H9 (cell line): ENCODE measurements around the gene SEC11A. TPM values are rescaled to one million over a fixed set of nuclear protein-coding genes. Genes with fewer than 3 reads are reported as not detected.

ENCODE experiments used
- DNase-seq: peaks from one replicate; pipeline ENCODE4 v3.0.0-alpha.2; 2017
- H2AFZ ChIP-seq: one replicate; pipeline ENCODE4 v1.6.1; 2013; ENCODE audit warnings: mild to moderate bottlenecking, low read length, control low read depth, moderate library complexity
- H2AK5ac ChIP-seq: 2 replicates; pipeline ENCODE4 v1.6.1; 2013; ENCODE audit warnings: low read length, control low read depth, mixed read lengths; ENCODE audit not compliant: insufficient read length
- H2BK120ac ChIP-seq: one replicate; pipeline ENCODE4 v1.6.1; 2013; ENCODE audit warnings: low read depth, mild to moderate bottlenecking, low read length, control low read depth, inconsistent platforms; ENCODE audit not compliant: poor library complexity, severe bottlenecking
- H2BK12ac ChIP-seq: 2 replicates; pipeline ENCODE4 v1.6.1; 2013; ENCODE audit warnings: low read length, control low read depth, mixed read lengths, low read depth; ENCODE audit not compliant: insufficient read length
- H2BK15ac ChIP-seq: 2 replicates; pipeline ENCODE4 v1.6.1; 2013; ENCODE audit warnings: low read depth, low read length, control low read depth
- H2BK20ac ChIP-seq: one replicate; pipeline ENCODE4 v1.6.1; 2013; ENCODE audit warnings: low read depth, mild to moderate bottlenecking, low read length, control low read depth, inconsistent platforms; ENCODE audit not compliant: poor library complexity, severe bottlenecking
- H2BK5ac ChIP-seq: 2 replicates; pipeline ENCODE4 v1.6.1; 2013; ENCODE audit warnings: low read length, control low read depth, mixed read lengths; ENCODE audit not compliant: insufficient read length
- H3K14ac ChIP-seq: 2 replicates; pipeline ENCODE4 v1.6.1; 2013; ENCODE audit warnings: low read length, control low read depth; ENCODE audit not compliant: insufficient read depth
- H3K18ac ChIP-seq: 2 replicates; pipeline ENCODE4 v1.6.1; 2013; ENCODE audit warnings: low read depth, mild to moderate bottlenecking, mixed read lengths, low read length, control low read depth; ENCODE audit not compliant: insufficient read length
- H3K23ac ChIP-seq: 2 replicates; pipeline ENCODE4 v1.6.1; 2013; ENCODE audit warnings: low read length, control low read depth, mixed read lengths, low read depth; ENCODE audit not compliant: insufficient read length
- H3K23me2 ChIP-seq: 2 replicates; pipeline ENCODE4 v1.6.1; 2013; ENCODE audit warnings: low read depth, mild to moderate bottlenecking, mixed read lengths, low read length, control low read depth; ENCODE audit not compliant: insufficient read length, poor library complexity, severe bottlenecking
- H3K27ac ChIP-seq: 2 replicates; pipeline ENCODE4 v1.5.1; 2013; ENCODE audit warnings: low read length, control low read depth, mixed read lengths, low read depth; ENCODE audit not compliant: insufficient read length
- H3K27me3 ChIP-seq: 2 replicates; pipeline ENCODE4 v1.6.1; 2013; ENCODE audit warnings: low read length, control low read depth, inconsistent platforms; ENCODE audit not compliant: insufficient read depth
- H3K4ac ChIP-seq: 2 replicates; pipeline ENCODE4 v1.6.1; 2013; ENCODE audit warnings: low read depth, mild to moderate bottlenecking, control low read depth, inconsistent platforms, low read length, moderate library complexity
- H3K4me1 ChIP-seq: 2 replicates; pipeline ENCODE4 v1.6.1; 2013; ENCODE audit warnings: low read length, control low read depth, inconsistent platforms; ENCODE audit not compliant: insufficient read depth
- H3K4me2 ChIP-seq: 2 replicates; pipeline ENCODE4 v1.6.1; 2013; ENCODE audit warnings: low read length, control low read depth, mixed read lengths; ENCODE audit not compliant: insufficient read length, insufficient read depth
- H3K56ac ChIP-seq: 2 replicates; pipeline ENCODE4 v1.6.1; 2013; ENCODE audit warnings: low read depth, mild to moderate bottlenecking, mixed read lengths, low read length, control low read depth; ENCODE audit not compliant: insufficient read length
- H3K79me1 ChIP-seq: 2 replicates; pipeline ENCODE4 v1.6.1; 2013; ENCODE audit warnings: low read depth, mild to moderate bottlenecking, moderate library complexity, low read length, control low read depth, inconsistent platforms; ENCODE audit not compliant: insufficient read depth, poor library complexity, severe bottlenecking
- H3K79me2 ChIP-seq: 2 replicates; pipeline ENCODE4 v1.6.1; 2013; ENCODE audit warnings: low read length, control low read depth, inconsistent platforms; ENCODE audit not compliant: insufficient read depth
- H3K9ac ChIP-seq: 2 replicates; pipeline ENCODE4 v1.6.1; 2013; ENCODE audit warnings: low read length, control low read depth, mixed read lengths; ENCODE audit not compliant: insufficient read length; ENCODE audit errors: extremely low read depth
- H3K9me3 ChIP-seq: one replicate; pipeline ENCODE4 v1.6.1; 2013; ENCODE audit warnings: low read depth, low read length, inconsistent platforms; ENCODE audit not compliant: control insufficient read depth
- H3T11ph ChIP-seq: one replicate; pipeline ENCODE4 v1.6.1; 2013; ENCODE audit warnings: mild to moderate bottlenecking, low read length, control low read depth, inconsistent platforms
- H4K20me1 ChIP-seq: one replicate; pipeline ENCODE4 v1.6.1; 2013; ENCODE audit not compliant: control insufficient read depth, insufficient read length, insufficient read depth
- H4K5ac ChIP-seq: 2 replicates; pipeline ENCODE4 v1.6.1; 2013; ENCODE audit warnings: low read depth, mild to moderate bottlenecking, mixed read lengths, low read length, control low read depth; ENCODE audit not compliant: insufficient read length
- H4K8ac ChIP-seq: replicated peaks from 2 replicates; pipeline ENCODE4 v1.6.1; 2013; ENCODE audit warnings: low read length, control low read depth, mixed read lengths, low read depth; ENCODE audit not compliant: insufficient read length
- H4K91ac ChIP-seq: 2 replicates; pipeline ENCODE4 v1.6.1; 2013; ENCODE audit warnings: low read depth, mild to moderate bottlenecking, moderate library complexity, mixed read lengths, low read length, control low read depth; ENCODE audit not compliant: insufficient read length
- H3K27ac Mint-ChIP-seq, 3 experiments: 2 replicates in 2 of 3; 3 replicates in 1 of 3; pipeline ENCODE4 v1.8.0; 2020 to 2021; ENCODE audit warnings: mixed read lengths in 3 of 3, mild to moderate bottlenecking in 1 of 3, moderate library complexity in 1 of 3
- H3K27me3 Mint-ChIP-seq: 2 replicates; pipeline ENCODE4 v1.8.0; 2021; ENCODE audit warnings: low read depth, mild to moderate bottlenecking, moderate library complexity, mixed read lengths
- H3K36me3 Mint-ChIP-seq, 3 experiments: 2 replicates in 2 of 3; 3 replicates in 1 of 3; pipeline ENCODE4 v1.8.0; 2020 to 2021; ENCODE audit warnings: low read depth in 3 of 3, mixed read lengths in 3 of 3; ENCODE audit not compliant: insufficient read depth in 1 of 3
- H3K4me1 Mint-ChIP-seq, 2 experiments: 2 replicates each; pipeline ENCODE4 v1.8.0; 2020; ENCODE audit warnings: mixed read lengths in 2 of 2
- H3K4me3 Mint-ChIP-seq, 2 experiments: 2 replicates in 1 of 2; 3 replicates in 1 of 2; pipeline ENCODE4 v1.8.0; 2020 to 2021; ENCODE audit warnings: mild to moderate bottlenecking in 2 of 2, mixed read lengths in 2 of 2, moderate library complexity in 1 of 2
- H3K9me3 Mint-ChIP-seq, 2 experiments: 2 replicates in 1 of 2; 3 replicates in 1 of 2; pipeline ENCODE4 v1.8.0; 2020; ENCODE audit warnings: mild to moderate bottlenecking in 2 of 2, mixed read lengths in 2 of 2, moderate library complexity in 1 of 2
- WGBS: extraction: QIAGEN DNeasy Blood & Tissue Kit; methylation state at CpG from one replicate; pipeline ENCODE4 v1.1.7; 2013; ENCODE audit warnings: missing lambda C conversion rate, low lambda C conversion rate, mixed read lengths; ENCODE audit not compliant: insufficient read length; ENCODE audit errors: extremely low coverage; 5-methylcytosine and 5-hydroxymethylcytosine counted together
- total RNA-seq: library from RNA; stranded (reverse); gene quantifications from 2 replicates; pipeline ENCODE4 v1.2.1, GENCODE V29; 2021
- TF ChIP-seq, protein P1 (sequence below): fragments of 200-600 bp; sonication (generic); conservative IDR thresholded peaks from 3 replicates; pipeline ENCODE4 v1.8.0; 2021; ENCODE audit warnings: antibody characterized with exemption, mild to moderate bottlenecking

The SEC11A gene
- total RNA-seq, 1 experiment from 2014 or later: 250 TPM

GRCh38 chr15:84653910-84654688, 61.8 kb downstream of the SEC11A start, which contains the start of gene WDR73:
Gene WDR73 (minus strand): TSS chr15:84654283. CDS start chr15:84654274, 9 bp downstream.
- Histone ChIP-seq H4K5ac (no peak within 1 kb of the TSS), H2BK12ac (no peak within 1 kb of the TSS), H2BK120ac (no peak within 1 kb of the TSS), H2AFZ (peak within 1 kb of the TSS; percentile 76), H3K4ac (no peak within 1 kb of the TSS), H3T11ph (no peak within 1 kb of the TSS), H3K23ac (no peak within 1 kb of the TSS), H4K8ac (no peak within 1 kb of the TSS), H2AK5ac (no peak within 1 kb of the TSS), H4K91ac (no peak within 1 kb of the TSS), H3K56ac (no peak within 1 kb of the TSS), H2BK5ac (no peak within 1 kb of the TSS), H3K23me2 (peaks cover 12% of the 10 kb centered on the region), H2BK15ac (no peak within 1 kb of the TSS), H3K4me1 (no peaks in the 10 kb centered on the region), H3K79me2 (no peaks in the 10 kb centered on the region), H3K18ac (peak within 1 kb of the TSS; percentile 75), H3K9ac (peak within 1 kb of the TSS; percentile 88), H3K9me3 (no peaks in the 10 kb centered on the region), H3K79me1 (no peaks in the 10 kb centered on the region), H3K27ac (no peak within 1 kb of the TSS), H4K20me1 (no peaks in the 10 kb centered on the region), H3K27me3 (no peaks in the 10 kb centered on the region; the same call in 1 of the 2 replicates), H3K4me2 (peak within 1 kb of the TSS; percentile 91), H3K14ac (0 out of 2 replicates have a peak within 1 kb of the TSS, but pooled peaks have one; percentile 5), H2BK20ac (no peak within 1 kb of the TSS)
- Mint-ChIP-seq H3K4me1 (peaks cover 17 to 20% of the 10 kb centered on the region in 2 experiments), H3K36me3 (peaks cover 10 to 30% (median 20%) of the 10 kb centered on the region in 3 experiments), H3K27ac (peak within 1 kb of the TSS; percentile 88 to 98 (median 98)), H3K4me3 (peak within 1 kb of the TSS; percentile 95 to 98), H3K27me3 (peaks cover 27% of the 10 kb centered on the region), H3K9me3 (no peaks in the 10 kb centered on the region; a peak in 1 of 5 replicates)
- DNase-seq: peak; percentile 95
- no CpG with 5 or more reads among the region's 49 CpGs for WGBS
- TF ChIP-seq, protein P1, sequence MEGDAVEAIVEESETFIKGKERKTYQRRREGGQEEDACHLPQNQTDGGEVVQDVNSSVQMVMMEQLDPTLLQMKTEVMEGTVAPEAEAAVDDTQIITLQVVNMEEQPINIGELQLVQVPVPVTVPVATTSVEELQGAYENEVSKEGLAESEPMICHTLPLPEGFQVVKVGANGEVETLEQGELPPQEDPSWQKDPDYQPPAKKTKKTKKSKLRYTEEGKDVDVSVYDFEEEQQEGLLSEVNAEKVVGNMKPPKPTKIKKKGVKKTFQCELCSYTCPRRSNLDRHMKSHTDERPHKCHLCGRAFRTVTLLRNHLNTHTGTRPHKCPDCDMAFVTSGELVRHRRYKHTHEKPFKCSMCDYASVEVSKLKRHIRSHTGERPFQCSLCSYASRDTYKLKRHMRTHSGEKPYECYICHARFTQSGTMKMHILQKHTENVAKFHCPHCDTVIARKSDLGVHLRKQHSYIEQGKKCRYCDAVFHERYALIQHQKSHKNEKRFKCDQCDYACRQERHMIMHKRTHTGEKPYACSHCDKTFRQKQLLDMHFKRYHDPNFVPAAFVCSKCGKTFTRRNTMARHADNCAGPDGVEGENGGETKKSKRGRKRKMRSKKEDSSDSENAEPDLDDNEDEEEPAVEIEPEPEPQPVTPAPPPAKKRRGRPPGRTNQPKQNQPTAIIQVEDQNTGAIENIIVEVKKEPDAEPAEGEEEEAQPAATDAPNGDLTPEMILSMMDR: no peak
